ENCODE measurements around the gene CHST8.

DNA sequence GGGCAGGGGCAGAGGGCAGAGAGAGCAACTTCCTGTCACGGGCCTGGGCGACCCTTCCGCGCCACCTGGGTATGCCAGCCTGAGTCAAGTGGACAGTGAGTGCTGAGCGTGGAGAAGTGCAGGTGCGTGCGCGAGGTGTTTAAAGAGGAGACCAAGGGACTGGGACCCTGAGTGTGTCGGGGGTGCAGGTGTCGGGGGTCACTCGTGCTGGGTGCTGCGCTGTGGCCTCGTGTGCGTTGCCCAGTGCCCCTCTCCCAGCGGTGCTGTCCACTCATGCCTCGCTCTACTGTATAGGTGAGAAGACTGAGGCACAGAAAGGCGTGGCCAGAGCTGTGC is 156.0 kb downstream of the CHST8 start:
- no peak for TF ChIP-seq EZH2 (optimal IDR thresholded peaks at IDR 0.05; ENCODE audit: low read depth, low read length)
- TF ChIP-seq, protein P1, sequence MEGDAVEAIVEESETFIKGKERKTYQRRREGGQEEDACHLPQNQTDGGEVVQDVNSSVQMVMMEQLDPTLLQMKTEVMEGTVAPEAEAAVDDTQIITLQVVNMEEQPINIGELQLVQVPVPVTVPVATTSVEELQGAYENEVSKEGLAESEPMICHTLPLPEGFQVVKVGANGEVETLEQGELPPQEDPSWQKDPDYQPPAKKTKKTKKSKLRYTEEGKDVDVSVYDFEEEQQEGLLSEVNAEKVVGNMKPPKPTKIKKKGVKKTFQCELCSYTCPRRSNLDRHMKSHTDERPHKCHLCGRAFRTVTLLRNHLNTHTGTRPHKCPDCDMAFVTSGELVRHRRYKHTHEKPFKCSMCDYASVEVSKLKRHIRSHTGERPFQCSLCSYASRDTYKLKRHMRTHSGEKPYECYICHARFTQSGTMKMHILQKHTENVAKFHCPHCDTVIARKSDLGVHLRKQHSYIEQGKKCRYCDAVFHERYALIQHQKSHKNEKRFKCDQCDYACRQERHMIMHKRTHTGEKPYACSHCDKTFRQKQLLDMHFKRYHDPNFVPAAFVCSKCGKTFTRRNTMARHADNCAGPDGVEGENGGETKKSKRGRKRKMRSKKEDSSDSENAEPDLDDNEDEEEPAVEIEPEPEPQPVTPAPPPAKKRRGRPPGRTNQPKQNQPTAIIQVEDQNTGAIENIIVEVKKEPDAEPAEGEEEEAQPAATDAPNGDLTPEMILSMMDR (IDR thresholded peaks at IDR 0.05; ENCODE audit: low read length): no peak
